Neural progenitor cell (in vitro differentiated cells): ENCODE measurements around the gene SHC2. TPM values are rescaled to one million over a fixed set of nuclear protein-coding genes. Genes with fewer than 3 reads are reported as not detected.
"Not testable (repeated sequence)": the region's sequence is repeated elsewhere in the genome, so short reads cannot be mapped to it uniquely, and the experiment has no call there.

Experiments used
- DNase-seq: peaks from one replicate; pipeline ENCODE4 v3.0.0-alpha.2; 2016; ENCODE audit warnings: low spot score
- H2AFZ ChIP-seq: fragments of 200-600 bp; sonication (generic); replicated peaks from 2 replicates; pipeline ENCODE4 v1.6.1; 2016; ENCODE audit warnings: antibody characterized with exemption
- H3F3A ChIP-seq: fragments of 200-600 bp; sonication (generic); 2 replicates; pipeline ENCODE4 v1.6.1; 2016; ENCODE audit warnings: antibody characterized with exemption, low read depth
- H3K27ac ChIP-seq: fragments of 200-600 bp; sonication (generic); 2 replicates; pipeline ENCODE4 v1.5.1; 2016; ENCODE audit warnings: mild to moderate bottlenecking
- H3K27me3 ChIP-seq: fragments of 200-600 bp; sonication (generic); 2 replicates; pipeline ENCODE4 v1.6.1; 2016; ENCODE audit warnings: mild to moderate bottlenecking, moderate library complexity
- H3K36me3 ChIP-seq: fragments of 200-600 bp; sonication (generic); 2 replicates; pipeline ENCODE4 v1.5.1; 2016
- H3K4me1 ChIP-seq: fragments of 200-600 bp; sonication (generic); 2 replicates; pipeline ENCODE4 v1.6.1; 2016; ENCODE audit warnings: mixed run types
- H3K4me2 ChIP-seq: fragments of 200-600 bp; sonication (generic); 2 replicates; pipeline ENCODE4 v1.6.1; 2016
- H3K4me3 ChIP-seq: fragments of 200-600 bp; sonication (generic); 2 replicates; pipeline ENCODE4 v1.5.1; 2016
- H3K79me2 ChIP-seq: fragments of 200-600 bp; sonication (generic); 2 replicates; pipeline ENCODE4 v1.6.1; 2016; ENCODE audit warnings: low read depth
- H3K9ac ChIP-seq: fragments of 200-600 bp; sonication (generic); 2 replicates; pipeline ENCODE4 v1.6.1; 2016
- H3K9me3 ChIP-seq: fragments of 200-600 bp; sonication (generic); 2 replicates; pipeline ENCODE4 v1.5.1; 2016; ENCODE audit warnings: low read depth
- H4K20me1 ChIP-seq: fragments of 200-600 bp; sonication (generic); 2 replicates; pipeline ENCODE4 v1.6.1; 2016; ENCODE audit warnings: low read depth
- H3K27ac Mint-ChIP-seq: 3 replicates; pipeline ENCODE4 v1.8.0; 2021; ENCODE audit warnings: mixed read lengths
- H3K27me3 Mint-ChIP-seq: 2 replicates; pipeline ENCODE4 v1.8.0; 2022; ENCODE audit warnings: low read depth, mild to moderate bottlenecking, inconsistent platforms, moderate library complexity, mixed read lengths; ENCODE audit not compliant: insufficient read depth
- H3K36me3 Mint-ChIP-seq: 3 replicates; pipeline ENCODE4 v1.8.0; 2021; ENCODE audit warnings: mixed read lengths
- H3K4me1 Mint-ChIP-seq: 3 replicates; pipeline ENCODE4 v1.8.0; 2021; ENCODE audit warnings: mixed read lengths
- H3K4me3 Mint-ChIP-seq: 3 replicates; pipeline ENCODE4 v1.8.0; 2021; ENCODE audit warnings: mild to moderate bottlenecking, moderate library complexity, mixed read lengths
- H3K9me3 Mint-ChIP-seq: 3 replicates; pipeline ENCODE4 v1.8.0; 2020; ENCODE audit warnings: mixed read lengths
- EZH2 ChIP-seq: fragments of 200-600 bp; sonication (generic); IDR thresholded peaks from 2 replicates; pipeline ENCODE4 v1.6.1; 2017; ENCODE audit warnings: antibody characterized with exemption, mild to moderate bottlenecking, moderate library complexity
- EZH2phosphoT487 ChIP-seq: fragments of 200-600 bp; sonication (generic); IDR thresholded peaks from 2 replicates; pipeline ENCODE4 v1.6.1; 2017; ENCODE audit warnings: antibody characterized with exemption
- total RNA-seq: library from RNA; depleted of rRNA; stranded (reverse); fragments of >200 nt; gene quantifications from 2 replicates; pipeline ENCODE4 v1.2.3, GENCODE V29; 2015; ENCODE audit warnings: low replicate concordance
- TF ChIP-seq, protein P1 (sequence below): fragments of 200-600 bp; sonication (generic); IDR thresholded peaks from 2 replicates; pipeline ENCODE4 v1.5.1; 2017; ENCODE audit warnings: antibody characterized with exemption, mild to moderate bottlenecking

The SHC2 gene
- total RNA-seq, 1 donor from 2014 or later: 3.2 TPM

DNA sequence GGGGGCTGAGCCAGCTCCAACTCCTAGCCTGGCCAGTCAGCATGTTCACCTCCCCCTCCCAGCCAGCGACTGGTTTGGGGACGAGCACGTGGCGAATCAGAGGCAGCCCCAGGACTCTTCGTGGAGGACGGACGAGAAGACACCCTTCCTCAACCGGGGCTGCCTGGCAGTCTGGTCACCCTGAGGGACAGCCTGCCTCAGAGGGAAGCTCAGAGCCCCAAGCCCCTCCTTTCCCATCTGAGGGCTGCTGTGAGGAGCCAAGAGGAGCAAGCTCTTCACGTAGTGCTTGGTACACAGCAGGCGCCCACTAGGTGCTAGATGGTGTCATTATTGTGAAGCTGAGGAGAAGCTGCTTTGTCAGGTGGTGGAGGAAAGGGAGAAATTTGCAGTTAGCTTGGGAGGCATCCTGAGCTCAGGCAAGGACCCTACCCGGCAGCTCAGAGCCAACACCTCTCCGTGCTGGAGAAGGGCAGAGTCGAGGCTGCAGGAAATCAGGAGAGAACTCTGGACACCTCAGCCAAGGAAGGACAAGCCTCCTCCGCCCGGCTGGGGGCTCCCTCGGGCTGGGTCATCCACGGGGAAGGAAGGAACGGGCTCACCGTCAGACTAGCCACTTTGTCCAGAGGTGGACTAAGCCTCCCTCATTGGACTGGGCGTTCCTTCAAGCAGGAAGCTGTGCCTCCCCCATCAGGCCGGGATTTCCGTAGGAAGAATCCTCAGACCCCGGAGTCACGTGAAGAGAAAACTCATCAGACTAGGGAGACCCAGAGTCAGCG is 37.0 kb downstream of the SHC2 start:
- Histone ChIP-seq H3K4me1 (no peaks in the 10 kb centered on the region), H3K9me3 (no peaks in the 10 kb centered on the region), H3K27me3 (peaks cover 24% of the 10 kb centered on the region), H3K36me3 (no peaks in the 10 kb centered on the region), H3K4me3 (no peak overlapping the region), H3K9ac (no peak overlapping the region), H2AFZ (no peak overlapping the region), H3K79me2 (no peaks in the 10 kb centered on the region), H3K4me2 (no peak overlapping the region), H4K20me1 (no peaks in the 10 kb centered on the region), H3F3A (no peaks in the 10 kb centered on the region), H3K27ac (no peak overlapping the region)
- TF ChIP-seq, protein P1, sequence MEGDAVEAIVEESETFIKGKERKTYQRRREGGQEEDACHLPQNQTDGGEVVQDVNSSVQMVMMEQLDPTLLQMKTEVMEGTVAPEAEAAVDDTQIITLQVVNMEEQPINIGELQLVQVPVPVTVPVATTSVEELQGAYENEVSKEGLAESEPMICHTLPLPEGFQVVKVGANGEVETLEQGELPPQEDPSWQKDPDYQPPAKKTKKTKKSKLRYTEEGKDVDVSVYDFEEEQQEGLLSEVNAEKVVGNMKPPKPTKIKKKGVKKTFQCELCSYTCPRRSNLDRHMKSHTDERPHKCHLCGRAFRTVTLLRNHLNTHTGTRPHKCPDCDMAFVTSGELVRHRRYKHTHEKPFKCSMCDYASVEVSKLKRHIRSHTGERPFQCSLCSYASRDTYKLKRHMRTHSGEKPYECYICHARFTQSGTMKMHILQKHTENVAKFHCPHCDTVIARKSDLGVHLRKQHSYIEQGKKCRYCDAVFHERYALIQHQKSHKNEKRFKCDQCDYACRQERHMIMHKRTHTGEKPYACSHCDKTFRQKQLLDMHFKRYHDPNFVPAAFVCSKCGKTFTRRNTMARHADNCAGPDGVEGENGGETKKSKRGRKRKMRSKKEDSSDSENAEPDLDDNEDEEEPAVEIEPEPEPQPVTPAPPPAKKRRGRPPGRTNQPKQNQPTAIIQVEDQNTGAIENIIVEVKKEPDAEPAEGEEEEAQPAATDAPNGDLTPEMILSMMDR: no peak
- TF ChIP-seq EZH2phosphoT487 (no peak), EZH2 (no peak)
- Mint-ChIP-seq H3K4me1 (no peaks in the 10 kb centered on the region), H3K27ac (no peak overlapping the region), H3K27me3 (peaks cover 12% of the 10 kb centered on the region), H3K9me3 (no peaks in the 10 kb centered on the region), H3K4me3 (peak overlapping the region; percentile 36), H3K36me3 (peaks cover 2% of the 10 kb centered on the region)
- DNase-seq: no peak

GRCh38 chr19:422917-423226 is 38.0 kb downstream of the SHC2 start:
- not testable (repeated sequence) for H3K27ac Mint-ChIP-seq, H3K36me3 Mint-ChIP-seq, H3K4me1 Mint-ChIP-seq, H3K36me3 ChIP-seq, H3K27me3 Mint-ChIP-seq, H3K4me2 ChIP-seq, H4K20me1 ChIP-seq, H3K79me2 ChIP-seq, H3K9ac ChIP-seq, H3K4me3 ChIP-seq, H2AFZ ChIP-seq, H3K4me3 Mint-ChIP-seq, H3K27ac ChIP-seq, H3K9me3 ChIP-seq, H3K4me1 ChIP-seq, DNase-seq, H3K9me3 Mint-ChIP-seq, H3F3A ChIP-seq
- H3K27me3 ChIP-seq: peaks cover 18% of the 10 kb centered on the region

GRCh38 chr19:422213-422916 is 38.5 kb downstream of the SHC2 start:
- no peak overlapping the region for H3K4me3 Mint-ChIP-seq

More at GRCh38 chr19:422213-422916, 38.5 kb downstream of the SHC2 start:
- Mint-ChIP-seq H3K27me3 (peaks cover 8% of the 10 kb centered on the region), H3K27ac (no peak overlapping the region), H3K36me3 (peaks cover 2% of the 10 kb centered on the region), H3K4me1 (peaks cover 12% of the 10 kb centered on the region), H3K9me3 (no peaks in the 10 kb centered on the region)
- Histone ChIP-seq H3K4me3 (no peak overlapping the region), H2AFZ (no peak overlapping the region), H3K4me2 (no peak overlapping the region), H3K9me3 (no peaks in the 10 kb centered on the region), H3K27ac (no peak overlapping the region), H3K79me2 (no peaks in the 10 kb centered on the region), H3K9ac (no peak overlapping the region), H3K27me3 (peaks cover 13% of the 10 kb centered on the region), H3F3A (no peaks in the 10 kb centered on the region), H4K20me1 (no peaks in the 10 kb centered on the region), H3K36me3 (no peaks in the 10 kb centered on the region), H3K4me1 (peaks cover 9% of the 10 kb centered on the region)
- DNase-seq: no peak
- TF ChIP-seq, protein P1: no peak
- TF ChIP-seq EZH2 (no peak), EZH2phosphoT487 (no peak)
